B cell (primary cell): ENCODE results near the gene UQCC3. TPM values are rescaled to one million over a fixed set of nuclear protein-coding genes. Genes with fewer than 3 reads are reported as not detected.

Experiments used
- ATAC-seq: fragments of 200-7000 bp; cut with Tn5 transposase; one replicate; pipeline ENCODE4 v1.10.0; 2021; ENCODE audit warnings: low read depth, mild to moderate bottlenecking, moderate number of reproducible peaks, moderate library complexity
- CTCF ChIA-PET: fragments of 350-600 bp; sonication (Branson Sonifier 250); formaldehyde crosslinking; loops from one replicate; lab custom pipeline; 2021; ENCODE audit warnings: antibody characterized with exemption, inconsistent platforms; lab: Charles Lee
- POLR2A ChIA-PET: fragments of 350-600 bp; sonication (Branson Sonifier 250); formaldehyde crosslinking; loops from one replicate; lab custom pipeline; 2021; ENCODE audit warnings: antibody characterized with exemption; lab: Charles Lee
- DNase-seq: peaks from one replicate; pipeline ENCODE4 v3.0.0; 2013
- H2AFZ ChIP-seq: 2 replicates; pipeline ENCODE4 v1.6.1; 2012; ENCODE audit warnings: mild to moderate bottlenecking, low read depth, low read length; ENCODE audit not compliant: insufficient read depth, poor library complexity, severe bottlenecking
- H3K27ac ChIP-seq, 2 donors: 1 replicate in 1 of 2; 2 replicates in 1 of 2; pipeline ENCODE4 v1.5.1; 2012 to 2013; ENCODE audit warnings: low read length in 2 of 2, mild to moderate bottlenecking in 2 of 2, moderate library complexity in 1 of 2
- H3K27me3 ChIP-seq, 4 experiments: fragments of 200-600 bp in 1 of 4; sonication (generic) in 1 of 4; replicated peaks in 1 of 4; 1 replicate in 2 of 4; 2 replicates in 2 of 4; pipeline versions ENCODE4 v1.6.1 to v1.7.0; 2013 to 2016; ENCODE audit warnings: low read length in 3 of 4, mild to moderate bottlenecking in 2 of 4, mixed read lengths in 1 of 4, moderate library complexity in 1 of 4; ENCODE audit not compliant: insufficient read depth in 4 of 4, control insufficient read depth in 3 of 4; ENCODE audit errors: control extremely low read depth in 1 of 4
- H3K36me3 ChIP-seq, 2 experiments: replicated peaks in 1 of 2; 1 replicate in 1 of 2; 2 replicates in 1 of 2; pipeline versions ENCODE4 v1.6.1 to v1.7.1; 2013; ENCODE audit warnings: low read length in 1 of 2; ENCODE audit not compliant: insufficient read depth in 2 of 2, control insufficient read depth in 1 of 2; ENCODE audit errors: control extremely low read depth in 1 of 2, extremely low read depth in 1 of 2
- H3K4me1 ChIP-seq, 2 donors: fragments of 200-600 bp in 1 of 2; sonication (generic) in 1 of 2; 1 replicate in 1 of 2; 2 replicates in 1 of 2; pipeline versions ENCODE4 v1.5.1 to v1.6.1; 2013 to 2017; ENCODE audit warnings: low read length in 2 of 2; ENCODE audit not compliant: control insufficient read depth in 2 of 2, insufficient read depth in 2 of 2
- H3K4me2 ChIP-seq: replicated peaks from 2 replicates; pipeline ENCODE3; 2012; ENCODE audit warnings: mild to moderate bottlenecking, low read depth, low read length; ENCODE audit not compliant: poor library complexity, severe bottlenecking
- H3K4me3 ChIP-seq, 5 experiments: fragments of 200-600 bp in 1 of 5; sonication (generic) in 1 of 5; 1 replicate in 3 of 5; 2 replicates in 2 of 5; pipeline versions ENCODE4 v1.5.1 to v1.7.0; 2011 to 2016; ENCODE audit warnings: low read length in 4 of 5, mild to moderate bottlenecking in 4 of 5, low read depth in 2 of 5, control low read depth in 1 of 5, moderate library complexity in 1 of 5; ENCODE audit not compliant: insufficient read depth in 1 of 5; ENCODE audit errors: control extremely low read depth in 1 of 5, extremely low read depth in 1 of 5
- H3K79me2 ChIP-seq: fragments of 200-600 bp; sonication (generic); one replicate; pipeline ENCODE4 v1.6.0; 2016; ENCODE audit warnings: low read length; ENCODE audit not compliant: control insufficient read depth, insufficient read depth
- H3K9ac ChIP-seq: fragments of 200-600 bp; sonication (generic); 2 replicates; pipeline ENCODE4 v1.6.1; 2017; ENCODE audit warnings: mild to moderate bottlenecking, low read length, moderate library complexity
- H3K9me3 ChIP-seq, 3 donors: one replicate each; pipeline versions ENCODE4 v1.6.1 to v1.7.1; 2013; ENCODE audit warnings: low read length in 2 of 3; ENCODE audit not compliant: control insufficient read depth in 2 of 3, insufficient read depth in 1 of 3; ENCODE audit errors: control extremely low read depth in 1 of 3
- H4K20me1 ChIP-seq: 2 replicates; pipeline ENCODE4 v1.6.0; 2012; ENCODE audit warnings: mild to moderate bottlenecking, low read length; ENCODE audit not compliant: insufficient read depth, control insufficient read depth, poor library complexity, severe bottlenecking
- H3K27ac Mint-ChIP-seq: one replicate; pipeline ENCODE4 v1.8.0; 2021; ENCODE audit warnings: mixed read lengths
- H3K27me3 Mint-ChIP-seq: one replicate; pipeline ENCODE4 v1.8.0; 2021; ENCODE audit warnings: mixed read lengths
- H3K4me1 Mint-ChIP-seq: one replicate; pipeline ENCODE4 v1.8.0; 2021; ENCODE audit warnings: mixed read lengths
- H3K4me3 Mint-ChIP-seq: one replicate; pipeline ENCODE4 v1.8.0; 2021; ENCODE audit warnings: mixed read lengths
- H3K9me3 Mint-ChIP-seq: one replicate; pipeline ENCODE4 v1.8.0; 2022; ENCODE audit warnings: mixed read lengths; ENCODE audit not compliant: insufficient read depth
- EZH2 ChIP-seq: IDR thresholded peaks from 2 replicates; pipeline ENCODE4 v1.6.1; 2012; ENCODE audit warnings: borderline replicate concordance, low read depth, mild to moderate bottlenecking, moderate library complexity, low read length; ENCODE audit not compliant: insufficient read depth, poor library complexity, severe bottlenecking
- WGBS: methylation state at CpG from one replicate; pipeline ENCODE4 v1.1.5; 2013; ENCODE audit warnings: missing lambda C conversion rate; ENCODE audit not compliant: insufficient coverage; 5-methylcytosine and 5-hydroxymethylcytosine counted together
- intact Hi-C: fragments of 100-400 bp; cut with micrococcal nuclease; formaldehyde crosslinking; loops from one replicate; pipeline ENCODE4 v1.10.0; 2022
- polyA plus RNA-seq: library from polyadenylated mRNA; depleted of rRNA; stranded (reverse); fragments of >200 nt; gene quantifications from 2 replicates; pipeline ENCODE4 v1.2.3, GENCODE V29; 2012
- total RNA-seq, 2 donors: library from RNA; stranded (reverse); fragments of 120-200 nt in 1 of 2; gene quantifications; 1 replicate in 1 of 2; 2 replicates in 1 of 2; pipeline versions ENCODE4 v1.2.3 to v1.2.4, GENCODE V29; 2013 to 2022
- TF ChIP-seq, protein P1 (sequence below): fragments of 200-600 bp; IDR thresholded peaks from one replicate; pipeline ENCODE4 v1.8.0; 2022; ENCODE audit warnings: antibody characterized with exemption, mild to moderate bottlenecking

The UQCC3 gene
- total and polyA plus RNA-seq, 2 donors (not counting 1 experiment from before 2014, with no cell fraction given) = 5.6 to 6.5 TPM

DNA sequence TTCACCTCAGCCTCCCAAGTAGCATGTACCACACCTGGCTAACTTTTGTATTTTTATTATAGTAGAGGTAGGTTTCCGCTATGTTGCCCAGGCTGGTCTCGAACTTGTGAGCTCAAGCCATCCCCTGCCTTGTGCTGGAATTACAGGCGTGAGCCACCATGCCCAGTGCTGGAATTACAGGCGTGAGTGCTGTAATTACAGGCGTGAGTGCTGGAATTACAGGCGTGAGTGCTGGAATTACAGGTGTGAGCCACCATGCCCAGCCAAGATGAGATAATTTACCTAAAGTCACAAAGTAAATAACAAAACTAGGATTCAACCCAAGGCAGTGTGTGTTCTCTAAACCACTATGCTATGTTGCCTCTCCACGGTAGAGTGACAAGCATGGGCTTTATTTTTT, 11.0 kb downstream of the UQCC3 start:
- H3K27me3 Mint-ChIP-seq = peaks cover 4% of the 10 kb centered on the region
- no peaks in the 10 kb centered on the region for H3K9me3 ChIP-seq
- ChIA-PET CTCF (interaction anchor here (0.6 to 1.5 kb wide), 3 partner anchors 11 to 164 kb away, joined by 3 to 7 read pairs (median 3); no protein-coding TSS in a partner anchor), POLR2A (no interaction called here)
- H3K4me1 ChIP-seq = peaks cover 9 to 16% of the 10 kb centered on the region in 2 donors
- no peak overlapping the region for H3K4me2 ChIP-seq
- peaks cover 22% of the 10 kb centered on the region for H3K4me1 Mint-ChIP-seq
- no peaks in the 10 kb centered on the region for H3K9me3 Mint-ChIP-seq
- H4K20me1 ChIP-seq = no peaks in the 10 kb centered on the region
- no peak for ATAC-seq
- H3K4me3 ChIP-seq = no peak overlapping the region
- intact Hi-C loops = no loop called here
- no peak overlapping the region for H3K9ac ChIP-seq
- peaks cover 21% of the 10 kb centered on the region for H3K79me2 ChIP-seq
- H3K27me3 ChIP-seq = peaks cover 0 to 7% (median 3%) of the 10 kb centered on the region in 4 experiments
- TF ChIP-seq EZH2 = no peak
- TF ChIP-seq, protein P1, sequence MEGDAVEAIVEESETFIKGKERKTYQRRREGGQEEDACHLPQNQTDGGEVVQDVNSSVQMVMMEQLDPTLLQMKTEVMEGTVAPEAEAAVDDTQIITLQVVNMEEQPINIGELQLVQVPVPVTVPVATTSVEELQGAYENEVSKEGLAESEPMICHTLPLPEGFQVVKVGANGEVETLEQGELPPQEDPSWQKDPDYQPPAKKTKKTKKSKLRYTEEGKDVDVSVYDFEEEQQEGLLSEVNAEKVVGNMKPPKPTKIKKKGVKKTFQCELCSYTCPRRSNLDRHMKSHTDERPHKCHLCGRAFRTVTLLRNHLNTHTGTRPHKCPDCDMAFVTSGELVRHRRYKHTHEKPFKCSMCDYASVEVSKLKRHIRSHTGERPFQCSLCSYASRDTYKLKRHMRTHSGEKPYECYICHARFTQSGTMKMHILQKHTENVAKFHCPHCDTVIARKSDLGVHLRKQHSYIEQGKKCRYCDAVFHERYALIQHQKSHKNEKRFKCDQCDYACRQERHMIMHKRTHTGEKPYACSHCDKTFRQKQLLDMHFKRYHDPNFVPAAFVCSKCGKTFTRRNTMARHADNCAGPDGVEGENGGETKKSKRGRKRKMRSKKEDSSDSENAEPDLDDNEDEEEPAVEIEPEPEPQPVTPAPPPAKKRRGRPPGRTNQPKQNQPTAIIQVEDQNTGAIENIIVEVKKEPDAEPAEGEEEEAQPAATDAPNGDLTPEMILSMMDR = no peak
- no peak overlapping the region for H3K4me3 Mint-ChIP-seq
- peaks cover 1 to 2% of the 10 kb centered on the region in 2 experiments for H3K36me3 ChIP-seq
- H3K27ac ChIP-seq = no peak overlapping the region
- WGBS = 100% methylated on average over 3 of the region's 7 CpGs
- H3K27ac Mint-ChIP-seq = no peak overlapping the region
- H2AFZ ChIP-seq = no peak overlapping the region
- DNase-seq = no peak

DNA sequence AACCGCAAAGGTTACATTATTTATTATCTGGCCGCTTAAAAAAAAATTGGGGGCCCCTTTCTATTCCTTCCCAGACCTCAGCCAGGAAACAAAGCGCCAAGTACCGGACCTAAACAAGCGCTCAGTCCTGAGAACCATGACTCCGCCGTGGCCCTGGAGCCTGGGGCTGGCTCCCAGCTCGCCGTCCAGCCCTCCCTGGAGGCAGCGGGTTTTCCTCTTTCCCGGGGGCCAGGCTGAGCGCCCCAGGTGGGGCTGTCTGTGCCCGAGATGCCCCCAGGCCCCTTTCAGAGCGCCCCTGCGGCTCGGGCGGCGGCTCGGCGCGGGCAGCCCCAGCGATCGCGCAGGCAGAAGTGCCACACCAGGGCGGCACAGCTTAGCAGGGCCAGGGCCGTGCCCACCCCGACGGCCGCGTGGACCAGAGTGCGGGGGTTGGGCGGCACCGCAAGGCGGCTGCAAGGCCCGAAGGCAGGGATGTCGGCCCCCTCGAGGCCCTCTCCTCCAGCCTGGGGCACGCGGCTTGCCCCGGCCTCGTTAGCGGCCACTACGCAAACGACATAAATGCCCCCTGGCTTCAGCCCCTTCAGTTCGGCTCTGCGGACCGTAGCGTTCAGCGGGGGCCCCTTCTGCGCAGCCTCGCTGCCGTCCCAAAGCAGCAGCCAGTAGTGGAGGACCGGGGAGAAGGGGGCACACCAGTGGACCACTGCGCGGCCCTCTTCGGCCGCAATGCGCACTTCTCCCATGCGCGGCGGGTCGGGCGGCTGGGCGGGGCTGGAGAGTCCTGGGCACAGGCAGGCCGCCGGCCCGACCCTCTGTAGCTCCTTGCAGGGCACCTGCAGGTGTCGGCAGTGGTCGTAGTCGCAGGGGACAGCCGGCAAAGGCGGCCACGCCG, 16.3 kb downstream of the UQCC3 start:
- Histone ChIP-seq H3K9ac (no peak overlapping the region), H3K36me3 (peaks cover 0 to 15% of the 10 kb centered on the region in 2 experiments), H3K4me2 (peak overlapping the region; percentile 40), H3K4me3 (no peak overlapping the region), H4K20me1 (no peaks in the 10 kb centered on the region), H3K79me2 (no peaks in the 10 kb centered on the region), H3K9me3 (no peaks in the 10 kb centered on the region), H2AFZ (peak overlapping the region; percentile 63), H3K27me3 (peaks cover 0 to 17% (median 6%) of the 10 kb centered on the region in 4 experiments), H3K4me1 (peaks cover 3 to 4% of the 10 kb centered on the region in 2 donors), H3K27ac (no peak overlapping the region)
- ATAC-seq (no peak), DNase-seq (peak; percentile 28)
- Mint-ChIP-seq H3K4me1 (no peaks in the 10 kb centered on the region), H3K27me3 (peaks cover 4% of the 10 kb centered on the region), H3K27ac (no peak overlapping the region), H3K9me3 (no peaks in the 10 kb centered on the region), H3K4me3 (no peak overlapping the region)
- WGBS = 43% methylated on average over 74 of the region's 74 CpGs
- ChIA-PET POLR2A (no interaction called here), CTCF (no interaction called here)
- no peak for TF ChIP-seq EZH2
- TF ChIP-seq, protein P1 = no peak
- intact Hi-C loops = no loop called here
